Measurements from ENCODE around the gene CD164. TPM values are rescaled to one million over a fixed set of nuclear protein-coding genes. Genes with fewer than 3 reads are reported as not detected.

The CD164 gene
- total RNA-seq, 1 experiment from 2014 or later, result 337 TPM

DNA sequence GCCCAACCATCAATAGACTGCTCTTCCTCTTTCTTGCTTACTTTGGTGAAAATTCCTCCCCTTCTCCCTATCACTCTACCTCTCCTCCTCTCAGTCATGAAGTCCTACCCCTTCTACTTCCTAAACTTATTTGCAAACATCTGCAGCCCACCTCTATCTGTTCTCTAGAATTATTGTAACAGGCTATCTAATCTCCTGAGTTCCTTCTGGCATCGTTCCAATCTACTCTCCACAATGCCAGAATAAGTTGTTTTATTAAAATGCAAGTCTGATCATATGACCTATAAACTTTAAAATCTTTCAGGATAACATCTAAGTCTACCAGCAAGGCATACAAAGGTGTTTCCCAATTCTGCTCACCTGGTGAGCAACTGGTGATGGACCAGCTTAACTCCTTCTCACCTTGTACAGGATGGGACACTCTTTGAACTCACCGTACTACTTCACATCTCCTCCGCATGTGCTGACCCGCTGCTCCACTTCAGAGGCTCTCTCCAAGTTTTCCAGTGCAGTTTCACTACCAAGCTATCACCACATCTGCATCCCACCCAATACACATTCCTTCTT is 7.9 kb downstream of the CD164 start:
- Histone ChIP-seq H3K4me1 (ENCODE audit: control insufficient read depth, insufficient read depth, low read length) (peaks cover 5% of the 10 kb centered on the region), H3K9me3 (ENCODE audit: control insufficient read depth, insufficient read depth, low read depth, low read length) (no peaks in the 10 kb centered on the region), H3K27ac (ENCODE audit: low read length) (no peak overlapping the region), H3K36me3 (ENCODE audit: control insufficient read depth, insufficient read depth, low read length) (peaks cover 64% of the 10 kb centered on the region), H3K4me3 (ENCODE audit: low read depth in 2 of 2, low read length in 2 of 2) (no peak overlapping the region), H3K27me3 (ENCODE audit: control insufficient read depth, insufficient read depth, low read length) (no peaks in the 10 kb centered on the region)
- no peak for DNase-seq (ENCODE audit: low read depth, low spot score)
- ChIA-PET POLR2A (no interaction called here), CTCF (interaction anchor here (1.0 kb wide), 1 partner anchor 9 kb away, joined by 3 read pairs; no protein-coding TSS in a partner anchor)
- in situ Hi-C loops (cut with HindIII; ENCODE audit: low pct_unique_long_range_greater_than_20kb, low sequenced_read_pairs) (no loop called here), intact Hi-C loops (cut with micrococcal nuclease; ENCODE audit: unreplicated experiment) (no loop called here)
- TF ChIP-seq, protein P1, sequence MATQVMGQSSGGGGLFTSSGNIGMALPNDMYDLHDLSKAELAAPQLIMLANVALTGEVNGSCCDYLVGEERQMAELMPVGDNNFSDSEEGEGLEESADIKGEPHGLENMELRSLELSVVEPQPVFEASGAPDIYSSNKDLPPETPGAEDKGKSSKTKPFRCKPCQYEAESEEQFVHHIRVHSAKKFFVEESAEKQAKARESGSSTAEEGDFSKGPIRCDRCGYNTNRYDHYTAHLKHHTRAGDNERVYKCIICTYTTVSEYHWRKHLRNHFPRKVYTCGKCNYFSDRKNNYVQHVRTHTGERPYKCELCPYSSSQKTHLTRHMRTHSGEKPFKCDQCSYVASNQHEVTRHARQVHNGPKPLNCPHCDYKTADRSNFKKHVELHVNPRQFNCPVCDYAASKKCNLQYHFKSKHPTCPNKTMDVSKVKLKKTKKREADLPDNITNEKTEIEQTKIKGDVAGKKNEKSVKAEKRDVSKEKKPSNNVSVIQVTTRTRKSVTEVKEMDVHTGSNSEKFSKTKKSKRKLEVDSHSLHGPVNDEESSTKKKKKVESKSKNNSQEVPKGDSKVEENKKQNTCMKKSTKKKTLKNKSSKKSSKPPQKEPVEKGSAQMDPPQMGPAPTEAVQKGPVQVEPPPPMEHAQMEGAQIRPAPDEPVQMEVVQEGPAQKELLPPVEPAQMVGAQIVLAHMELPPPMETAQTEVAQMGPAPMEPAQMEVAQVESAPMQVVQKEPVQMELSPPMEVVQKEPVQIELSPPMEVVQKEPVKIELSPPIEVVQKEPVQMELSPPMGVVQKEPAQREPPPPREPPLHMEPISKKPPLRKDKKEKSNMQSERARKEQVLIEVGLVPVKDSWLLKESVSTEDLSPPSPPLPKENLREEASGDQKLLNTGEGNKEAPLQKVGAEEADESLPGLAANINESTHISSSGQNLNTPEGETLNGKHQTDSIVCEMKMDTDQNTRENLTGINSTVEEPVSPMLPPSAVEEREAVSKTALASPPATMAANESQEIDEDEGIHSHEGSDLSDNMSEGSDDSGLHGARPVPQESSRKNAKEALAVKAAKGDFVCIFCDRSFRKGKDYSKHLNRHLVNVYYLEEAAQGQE (IDR thresholded peaks at IDR 0.05; ENCODE audit: insufficient read depth in 1 of 2, low read depth in 2 of 2, low read length in 1 of 2), result no peak
- TF ChIP-seq, protein P2, sequence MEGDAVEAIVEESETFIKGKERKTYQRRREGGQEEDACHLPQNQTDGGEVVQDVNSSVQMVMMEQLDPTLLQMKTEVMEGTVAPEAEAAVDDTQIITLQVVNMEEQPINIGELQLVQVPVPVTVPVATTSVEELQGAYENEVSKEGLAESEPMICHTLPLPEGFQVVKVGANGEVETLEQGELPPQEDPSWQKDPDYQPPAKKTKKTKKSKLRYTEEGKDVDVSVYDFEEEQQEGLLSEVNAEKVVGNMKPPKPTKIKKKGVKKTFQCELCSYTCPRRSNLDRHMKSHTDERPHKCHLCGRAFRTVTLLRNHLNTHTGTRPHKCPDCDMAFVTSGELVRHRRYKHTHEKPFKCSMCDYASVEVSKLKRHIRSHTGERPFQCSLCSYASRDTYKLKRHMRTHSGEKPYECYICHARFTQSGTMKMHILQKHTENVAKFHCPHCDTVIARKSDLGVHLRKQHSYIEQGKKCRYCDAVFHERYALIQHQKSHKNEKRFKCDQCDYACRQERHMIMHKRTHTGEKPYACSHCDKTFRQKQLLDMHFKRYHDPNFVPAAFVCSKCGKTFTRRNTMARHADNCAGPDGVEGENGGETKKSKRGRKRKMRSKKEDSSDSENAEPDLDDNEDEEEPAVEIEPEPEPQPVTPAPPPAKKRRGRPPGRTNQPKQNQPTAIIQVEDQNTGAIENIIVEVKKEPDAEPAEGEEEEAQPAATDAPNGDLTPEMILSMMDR (IDR thresholded peaks at IDR 0.05), result no peak
- TF ChIP-seq TCF7L2 (IDR thresholded peaks at IDR 0.05; ENCODE audit: low read depth, low read length), result no peak
- no peak for TF ChIP-seq POLR2AphosphoS5 (IDR thresholded peaks at IDR 0.05; ENCODE audit: low read depth, low read length)
- no peak for TF ChIP-seq SIN3A (IDR thresholded peaks at IDR 0.05; ENCODE audit: borderline replicate concordance, insufficient read depth, low read depth, low read length)
- BruUV-seq (replicated peaks), result no TSS peak
- ATAC-seq, result no peak

DNA sequence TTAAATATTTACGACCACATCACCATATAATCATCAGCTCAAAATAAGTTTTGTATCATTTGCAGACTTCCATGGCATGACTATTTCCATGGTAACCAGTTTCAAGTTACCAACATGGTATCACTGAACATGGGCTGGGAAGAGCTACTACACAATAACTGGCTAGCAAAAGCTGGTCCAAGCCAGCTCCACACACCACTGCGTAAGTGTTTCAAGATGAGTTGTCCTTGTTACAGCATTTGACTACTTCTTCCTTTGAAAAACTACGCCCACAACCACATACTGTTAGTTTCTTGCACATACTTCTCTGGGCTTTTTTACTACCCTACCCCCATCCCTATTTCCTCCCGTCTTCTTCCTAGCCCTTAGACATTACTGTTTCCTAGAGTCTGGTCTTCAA is 8.5 kb downstream of the CD164 start:
- TF ChIP-seq POLR2AphosphoS5 (IDR thresholded peaks at IDR 0.05; ENCODE audit: low read depth, low read length) (no peak), SIN3A (IDR thresholded peaks at IDR 0.05; ENCODE audit: borderline replicate concordance, insufficient read depth, low read depth, low read length) (no peak), TCF7L2 (IDR thresholded peaks at IDR 0.05; ENCODE audit: low read depth, low read length) (no peak)
- TF ChIP-seq, protein P2 (IDR thresholded peaks at IDR 0.05), result no peak
- TF ChIP-seq, protein P1 (IDR thresholded peaks at IDR 0.05; ENCODE audit: insufficient read depth in 1 of 2, low read depth in 2 of 2, low read length in 1 of 2), result no peak
- ATAC-seq (peak; percentile 24; the same call in 1 of the 2 replicates), DNase-seq (ENCODE audit: low read depth, low spot score) (no peak)
- intact Hi-C loops (cut with micrococcal nuclease; ENCODE audit: unreplicated experiment), result no loop called here
- H3K36me3 ChIP-seq (ENCODE audit: control insufficient read depth, insufficient read depth, low read length), result peaks cover 71% of the 10 kb centered on the region
- POLR2A ChIA-PET, result no interaction called here
- in situ Hi-C loops (cut with HindIII; ENCODE audit: low pct_unique_long_range_greater_than_20kb, low sequenced_read_pairs), result no loop called here
- no peaks in the 10 kb centered on the region for H3K27me3 ChIP-seq (ENCODE audit: control insufficient read depth, insufficient read depth, low read length)
- H3K4me3 ChIP-seq (ENCODE audit: low read depth in 2 of 2, low read length in 2 of 2), result no peak overlapping the region
- no peaks in the 10 kb centered on the region for H3K4me1 ChIP-seq (ENCODE audit: control insufficient read depth, insufficient read depth, low read length)
- H3K9me3 ChIP-seq (ENCODE audit: control insufficient read depth, insufficient read depth, low read depth, low read length), result no peaks in the 10 kb centered on the region
- CTCF ChIA-PET, result interaction anchor here (1.0 kb wide), 1 partner anchor 9 kb away, joined by 3 read pairs; no protein-coding TSS in a partner anchor
- H3K27ac ChIP-seq (ENCODE audit: low read length), result no peak overlapping the region
- BruUV-seq (replicated peaks), result no TSS peak
